Nephron progenitor cell (in vitro differentiated cells): ENCODE data around the gene USP38.
"Not testable (repeated sequence)": the region's sequence is repeated elsewhere in the genome, so short reads cannot be mapped to it uniquely, and the experiment has no call there.

Experiments
- DNase-seq: peaks from one replicate; pipeline ENCODE4 v3.0.0; 2021
- H3K27ac Mint-ChIP-seq: 2 replicates; pipeline ENCODE4 v1.8.0; 2021; ENCODE audit warnings: mild to moderate bottlenecking, moderate library complexity, mixed read lengths
- H3K27me3 Mint-ChIP-seq: 2 replicates; pipeline ENCODE4 v1.8.0; 2021; ENCODE audit warnings: mild to moderate bottlenecking, low read depth, mixed read lengths; ENCODE audit not compliant: poor library complexity
- H3K36me3 Mint-ChIP-seq: 2 replicates; pipeline ENCODE4 v1.8.0; 2021; ENCODE audit warnings: low read depth, mixed read lengths
- H3K4me1 Mint-ChIP-seq: 2 replicates; pipeline ENCODE4 v1.8.0; 2021; ENCODE audit warnings: mixed read lengths
- H3K4me3 Mint-ChIP-seq: 2 replicates; pipeline ENCODE4 v1.8.0; 2021; ENCODE audit warnings: mild to moderate bottlenecking, moderate library complexity, mixed read lengths
- H3K9me3 Mint-ChIP-seq: 2 replicates; pipeline ENCODE4 v1.8.0; 2021; ENCODE audit warnings: mild to moderate bottlenecking, moderate library complexity, mixed read lengths
- TF ChIP-seq, protein P1 (sequence below): fragments of 200-600 bp; sonication (generic); IDR thresholded peaks from 2 replicates; pipeline ENCODE4 v1.5.0; 2021; ENCODE audit warnings: antibody characterized with exemption

Gene USP38

DNA sequence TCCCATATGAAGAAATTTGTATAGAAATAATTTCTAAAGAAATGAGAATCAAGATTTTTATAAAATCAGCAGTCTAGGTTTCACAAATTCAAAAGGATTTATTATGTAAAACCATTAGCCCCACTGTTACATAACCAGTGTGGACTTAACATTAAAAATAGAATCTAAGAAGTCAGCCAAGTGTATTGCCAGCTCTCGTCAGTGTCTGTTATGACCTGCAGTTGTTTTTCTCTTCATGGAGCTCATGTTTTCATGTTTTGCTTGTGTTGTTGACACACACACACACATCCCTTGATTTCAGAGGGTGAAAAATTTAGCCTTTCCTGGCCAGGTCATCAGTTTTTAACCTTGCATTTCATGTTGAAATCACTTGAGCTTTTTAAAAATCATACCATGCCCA is 39.5 kb downstream of the USP38 start:
- Mint-ChIP-seq H3K4me3 (no peak overlapping the region), H3K4me1 (no peaks in the 10 kb centered on the region), H3K36me3 (no peaks in the 10 kb centered on the region), H3K27ac (no peak overlapping the region), H3K9me3 (no peaks in the 10 kb centered on the region), H3K27me3 (no peaks in the 10 kb centered on the region)
- TF ChIP-seq, protein P1, sequence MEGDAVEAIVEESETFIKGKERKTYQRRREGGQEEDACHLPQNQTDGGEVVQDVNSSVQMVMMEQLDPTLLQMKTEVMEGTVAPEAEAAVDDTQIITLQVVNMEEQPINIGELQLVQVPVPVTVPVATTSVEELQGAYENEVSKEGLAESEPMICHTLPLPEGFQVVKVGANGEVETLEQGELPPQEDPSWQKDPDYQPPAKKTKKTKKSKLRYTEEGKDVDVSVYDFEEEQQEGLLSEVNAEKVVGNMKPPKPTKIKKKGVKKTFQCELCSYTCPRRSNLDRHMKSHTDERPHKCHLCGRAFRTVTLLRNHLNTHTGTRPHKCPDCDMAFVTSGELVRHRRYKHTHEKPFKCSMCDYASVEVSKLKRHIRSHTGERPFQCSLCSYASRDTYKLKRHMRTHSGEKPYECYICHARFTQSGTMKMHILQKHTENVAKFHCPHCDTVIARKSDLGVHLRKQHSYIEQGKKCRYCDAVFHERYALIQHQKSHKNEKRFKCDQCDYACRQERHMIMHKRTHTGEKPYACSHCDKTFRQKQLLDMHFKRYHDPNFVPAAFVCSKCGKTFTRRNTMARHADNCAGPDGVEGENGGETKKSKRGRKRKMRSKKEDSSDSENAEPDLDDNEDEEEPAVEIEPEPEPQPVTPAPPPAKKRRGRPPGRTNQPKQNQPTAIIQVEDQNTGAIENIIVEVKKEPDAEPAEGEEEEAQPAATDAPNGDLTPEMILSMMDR, result no peak
- no peak for DNase-seq

DNA sequence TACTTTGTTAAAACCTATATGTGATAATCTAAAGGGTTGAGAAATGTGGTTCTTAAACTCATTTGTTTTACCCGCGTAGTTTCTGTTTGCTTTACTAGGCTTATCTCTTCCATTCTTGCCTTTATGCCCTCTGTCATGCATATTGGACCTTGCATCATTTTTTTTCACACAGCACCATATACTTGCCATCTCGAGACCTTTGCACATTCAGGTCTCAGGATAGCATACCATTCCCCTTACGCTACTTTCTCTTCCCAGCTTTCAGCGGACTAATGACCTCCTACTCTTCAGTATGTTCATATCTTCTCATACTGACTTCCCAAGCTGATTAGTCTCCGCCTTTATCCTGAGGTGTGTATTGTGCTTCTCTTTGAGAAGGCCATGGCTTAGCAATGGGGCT is 40.5 kb downstream of the USP38 start:
- H3K36me3 Mint-ChIP-seq, result no peaks in the 10 kb centered on the region
- H3K9me3 Mint-ChIP-seq, result no peaks in the 10 kb centered on the region
- no peak overlapping the region for H3K27ac Mint-ChIP-seq
- no peaks in the 10 kb centered on the region for H3K27me3 Mint-ChIP-seq
- no peaks in the 10 kb centered on the region for H3K4me1 Mint-ChIP-seq
- TF ChIP-seq, protein P1, result no peak
- DNase-seq, result no peak
- no peak overlapping the region for H3K4me3 Mint-ChIP-seq

DNA sequence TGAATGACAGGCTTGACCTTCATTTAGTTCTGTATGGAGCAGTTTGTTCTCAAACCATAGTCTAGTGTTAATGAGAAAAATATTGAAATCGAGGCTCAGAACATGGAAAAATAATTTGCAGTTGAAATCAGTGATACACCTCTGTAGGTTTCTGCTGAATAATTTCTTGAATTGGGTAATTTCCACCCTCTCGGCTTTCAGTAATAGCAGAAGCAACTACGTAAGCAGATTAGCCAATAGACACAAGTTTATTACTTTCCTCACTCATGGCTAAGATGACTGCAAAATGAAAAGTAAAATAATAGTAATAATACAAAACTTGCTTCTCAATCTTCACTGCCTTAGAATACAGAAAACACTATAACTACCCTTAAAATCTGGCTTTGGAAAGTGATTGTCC is 46.0 kb downstream of the USP38 start:
- DNase-seq, result no peak
- H3K4me1 Mint-ChIP-seq, result peaks cover 7% of the 10 kb centered on the region
- H3K36me3 Mint-ChIP-seq, result no peaks in the 10 kb centered on the region
- TF ChIP-seq, protein P1, result no peak
- H3K27ac Mint-ChIP-seq, result no peak overlapping the region
- no peaks in the 10 kb centered on the region for H3K9me3 Mint-ChIP-seq
- H3K4me3 Mint-ChIP-seq, result no peak overlapping the region
- H3K27me3 Mint-ChIP-seq, result no peaks in the 10 kb centered on the region

DNA sequence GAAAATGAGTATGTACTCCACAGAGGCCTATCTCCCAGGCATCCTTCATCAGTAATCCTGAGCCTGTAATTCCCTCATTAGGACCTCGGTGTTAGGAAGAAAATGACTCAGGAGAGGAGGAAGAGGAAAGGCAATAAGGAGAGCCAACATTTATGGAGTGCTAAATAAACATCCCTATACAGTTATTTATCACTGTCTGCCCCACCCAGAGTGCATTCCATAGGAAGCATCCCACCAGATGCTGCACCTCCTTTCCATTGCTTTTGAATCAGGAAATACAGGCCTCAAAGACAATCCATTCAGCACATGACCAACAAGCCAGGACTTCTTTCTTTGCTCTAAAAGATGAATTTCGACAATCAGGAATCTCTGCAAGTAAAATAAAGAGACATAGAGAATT is 47.6 kb downstream of the USP38 start:
- no peak for DNase-seq
- Mint-ChIP-seq H3K27ac (no peak overlapping the region), H3K9me3 (no peaks in the 10 kb centered on the region), H3K36me3 (no peaks in the 10 kb centered on the region), H3K4me1 (peaks cover 7% of the 10 kb centered on the region), H3K4me3 (no peak overlapping the region), H3K27me3 (no peaks in the 10 kb centered on the region)
- TF ChIP-seq, protein P1, result no peak

DNA sequence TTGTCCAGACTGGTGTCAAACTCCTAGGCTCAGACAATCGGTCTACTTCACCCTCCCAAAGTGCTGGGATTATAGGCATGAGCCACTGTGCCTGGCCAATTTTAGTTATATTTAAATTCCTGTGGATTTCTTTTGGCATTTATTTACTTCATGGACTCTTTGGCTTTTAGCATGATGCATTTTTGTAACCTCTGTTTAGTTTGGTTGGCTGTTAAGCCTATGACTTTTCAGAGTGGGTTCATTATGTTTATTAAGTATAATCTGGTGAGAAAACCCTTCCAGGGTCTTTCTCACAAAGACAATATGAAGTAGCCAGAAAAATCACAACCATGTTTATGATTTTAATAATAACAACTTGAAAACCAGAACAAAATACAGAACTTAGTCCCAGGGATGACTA is 49.4 kb downstream of the USP38 start:
- H3K4me1 Mint-ChIP-seq, result peaks cover 7% of the 10 kb centered on the region
- H3K27ac Mint-ChIP-seq, result no peak overlapping the region
- no peak overlapping the region for H3K4me3 Mint-ChIP-seq
- no peaks in the 10 kb centered on the region for H3K27me3 Mint-ChIP-seq
- no peaks in the 10 kb centered on the region for H3K36me3 Mint-ChIP-seq
- TF ChIP-seq, protein P1, result no peak
- no peak for DNase-seq
- no peaks in the 10 kb centered on the region for H3K9me3 Mint-ChIP-seq

DNA sequence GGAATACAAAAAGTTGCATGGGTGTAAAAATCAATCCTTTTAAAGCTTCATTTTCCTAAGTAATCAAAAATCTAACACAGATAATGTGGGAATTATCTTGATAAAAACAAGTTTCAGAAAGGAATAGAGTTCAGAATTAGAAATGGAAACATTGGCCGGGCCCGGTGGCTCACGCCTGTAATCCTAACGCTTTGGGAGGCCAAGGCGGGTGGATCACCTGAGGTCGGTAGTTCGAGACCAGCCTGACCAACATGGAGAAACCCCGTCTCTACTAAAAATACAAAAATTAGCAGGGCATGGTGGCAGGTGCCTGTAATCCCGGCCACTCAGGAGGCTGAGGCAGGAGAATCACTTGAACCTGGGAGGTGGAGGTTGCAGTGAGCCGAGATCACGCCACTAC is 52.5 kb downstream of the USP38 start:
- H3K27ac Mint-ChIP-seq, DNase-seq, H3K36me3 Mint-ChIP-seq, H3K27me3 Mint-ChIP-seq, H3K4me1 Mint-ChIP-seq, H3K4me3 Mint-ChIP-seq: not testable (repeated sequence)
- H3K9me3 Mint-ChIP-seq, result peaks cover 13% of the 10 kb centered on the region
